ENCODE measurements around the gene TMEM184A.

The TMEM184A gene

DNA sequence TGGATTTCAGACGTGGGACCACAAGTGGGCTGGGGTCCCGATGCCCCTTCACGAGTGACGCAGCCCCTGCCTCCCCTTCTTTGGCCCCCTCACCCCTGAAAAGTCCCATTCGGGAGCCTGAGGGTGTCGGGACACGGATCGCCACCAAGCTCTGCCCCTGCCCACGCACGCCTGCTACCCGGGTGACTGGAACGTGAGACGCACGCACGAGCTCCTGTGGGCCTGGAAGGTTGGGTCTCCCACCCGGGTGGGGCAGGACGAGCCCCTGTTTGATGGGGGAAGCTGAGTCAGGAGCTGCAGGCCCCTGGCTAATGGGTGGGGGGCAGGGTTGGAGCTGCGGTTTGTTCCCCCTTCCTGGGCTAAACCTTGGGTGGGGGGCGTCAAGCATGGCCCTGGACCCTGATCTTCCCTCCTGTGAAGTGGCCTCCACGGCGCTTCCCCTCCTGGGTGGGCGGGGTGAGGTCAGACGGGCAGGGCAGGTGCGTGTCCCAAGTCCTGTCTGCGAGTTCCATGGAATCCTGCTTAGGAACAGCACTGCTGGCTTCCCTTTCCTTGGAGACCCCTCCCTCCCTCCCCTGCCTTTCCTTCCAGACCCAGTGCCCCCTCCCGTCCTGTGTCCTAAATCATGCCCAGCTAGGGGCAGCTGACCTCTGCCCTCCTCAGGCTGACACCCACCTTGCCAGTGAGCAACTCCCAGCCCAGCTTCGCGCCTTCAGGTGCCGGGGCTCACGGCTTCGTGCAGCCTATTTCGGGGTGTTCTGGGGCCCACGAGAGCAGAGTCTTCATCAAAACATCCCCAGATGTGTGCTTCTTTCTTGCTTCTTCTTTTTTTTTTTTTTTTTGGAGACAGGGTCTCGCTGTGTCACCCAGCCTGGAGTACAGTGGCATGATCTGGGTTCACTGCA is 5.3 kb upstream of the TMEM184A start:
- no peak for DNase-seq (ENCODE audit: low spot score)
- H3K27ac ChIP-seq = no peak overlapping the region
- no peak overlapping the region for H3K4me3 ChIP-seq
- TF ChIP-seq, protein P1, sequence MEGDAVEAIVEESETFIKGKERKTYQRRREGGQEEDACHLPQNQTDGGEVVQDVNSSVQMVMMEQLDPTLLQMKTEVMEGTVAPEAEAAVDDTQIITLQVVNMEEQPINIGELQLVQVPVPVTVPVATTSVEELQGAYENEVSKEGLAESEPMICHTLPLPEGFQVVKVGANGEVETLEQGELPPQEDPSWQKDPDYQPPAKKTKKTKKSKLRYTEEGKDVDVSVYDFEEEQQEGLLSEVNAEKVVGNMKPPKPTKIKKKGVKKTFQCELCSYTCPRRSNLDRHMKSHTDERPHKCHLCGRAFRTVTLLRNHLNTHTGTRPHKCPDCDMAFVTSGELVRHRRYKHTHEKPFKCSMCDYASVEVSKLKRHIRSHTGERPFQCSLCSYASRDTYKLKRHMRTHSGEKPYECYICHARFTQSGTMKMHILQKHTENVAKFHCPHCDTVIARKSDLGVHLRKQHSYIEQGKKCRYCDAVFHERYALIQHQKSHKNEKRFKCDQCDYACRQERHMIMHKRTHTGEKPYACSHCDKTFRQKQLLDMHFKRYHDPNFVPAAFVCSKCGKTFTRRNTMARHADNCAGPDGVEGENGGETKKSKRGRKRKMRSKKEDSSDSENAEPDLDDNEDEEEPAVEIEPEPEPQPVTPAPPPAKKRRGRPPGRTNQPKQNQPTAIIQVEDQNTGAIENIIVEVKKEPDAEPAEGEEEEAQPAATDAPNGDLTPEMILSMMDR (IDR thresholded peaks at IDR 0.05) = no peak

GRCh38 chr7:1560620-1561031 is 4.6 kb upstream of the TMEM184A start:
- TF ChIP-seq, protein P1 (IDR thresholded peaks at IDR 0.05) = no peak
- Histone ChIP-seq H3K4me3 (no peak overlapping the region), H3K27ac (no peak overlapping the region)
- no peak for DNase-seq (ENCODE audit: low spot score)

DNA sequence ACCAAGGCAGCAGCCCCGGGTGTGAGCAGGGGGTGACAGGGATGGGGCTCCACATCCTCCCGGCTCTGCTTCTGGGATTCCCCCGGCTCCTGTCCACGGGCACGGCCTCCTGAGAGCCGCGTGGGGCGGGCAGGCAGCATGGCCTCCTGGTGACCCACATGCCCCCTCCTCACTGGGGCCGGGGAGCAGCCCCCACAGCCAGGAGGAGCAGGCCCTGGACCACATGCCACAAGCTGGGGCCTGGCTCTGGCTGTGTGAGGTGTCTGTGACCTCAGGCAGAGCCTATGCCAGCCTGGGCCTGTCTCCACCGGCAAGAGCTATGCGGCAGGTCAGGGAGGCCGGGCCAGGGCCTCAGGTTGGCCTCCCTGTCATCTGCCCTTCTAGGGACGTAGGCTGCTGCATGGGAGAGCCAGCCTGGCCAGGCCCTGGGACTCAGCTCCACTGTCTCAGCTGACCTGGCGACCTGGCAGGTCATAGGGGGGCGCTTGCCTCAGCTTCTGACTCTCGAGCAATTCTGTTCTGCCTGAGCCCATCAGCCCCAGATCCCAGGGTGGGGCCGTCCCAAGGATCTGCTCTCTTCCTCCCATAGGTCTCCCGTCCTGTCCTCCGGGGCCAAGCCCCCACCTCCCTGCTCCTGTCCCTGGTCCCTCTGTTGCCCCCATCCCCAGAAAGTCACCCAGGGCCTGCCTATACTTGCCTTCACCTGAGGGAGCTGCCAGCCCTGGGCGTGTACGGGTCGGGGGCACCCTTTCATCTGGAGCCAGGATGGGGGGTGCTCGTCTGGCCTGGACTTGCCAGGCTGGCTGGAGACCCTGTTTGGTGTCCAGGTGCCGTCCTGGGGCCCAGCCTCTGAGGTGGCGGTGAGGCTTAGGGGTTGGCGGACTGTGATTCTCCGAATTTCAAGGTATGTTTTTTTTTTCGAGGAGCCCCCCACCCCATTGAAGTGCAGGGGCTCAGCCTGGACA is 3.9 kb upstream of the TMEM184A start:
- no peak for DNase-seq (ENCODE audit: low spot score)

GRCh38 chr7:1558841-1559625 is 3.0 kb upstream of the TMEM184A start:
- no peak overlapping the region for H3K27ac ChIP-seq
- TF ChIP-seq, protein P1 (IDR thresholded peaks at IDR 0.05) = no peak
- no peak overlapping the region for H3K4me3 ChIP-seq
- no peak for DNase-seq (ENCODE audit: low spot score)

More for the DNA sequence above, 3.9 kb upstream of the TMEM184A start:
- no peak overlapping the region for H3K4me3 ChIP-seq
- no peak overlapping the region for H3K27ac ChIP-seq
- TF ChIP-seq, protein P1 (IDR thresholded peaks at IDR 0.05) = no peak

- no peak overlapping the region for H3K27ac ChIP-seq
- no peak overlapping the region for H3K4me3 ChIP-seq
- TF ChIP-seq, protein P1 (IDR thresholded peaks at IDR 0.05) = peak; percentile 17
- DNase-seq (ENCODE audit: low spot score) = no peak
Observed at GRCh38 chr7:1558181-1558811, 2.3 kb upstream of the TMEM184A start.

GRCh38 chr7:1557771-1558170 is 1.8 kb upstream of the TMEM184A start:
- Histone ChIP-seq H3K27ac (no peak overlapping the region), H3K4me3 (no peak overlapping the region)
- no peak for DNase-seq (ENCODE audit: low spot score)
- TF ChIP-seq, protein P1 (IDR thresholded peaks at IDR 0.05) = no peak
